HepG2 (cell line): ENCODE data around the gene FAM53B. TPM values are rescaled to one million over a fixed set of nuclear protein-coding genes. Genes with fewer than 3 reads are reported as not detected.

Source experiments
- ATAC-seq: fragments of 200-7000 bp; cut with Tn5 transposase; 3 replicates; pipeline ENCODE4 v1.9.1; 2020; ENCODE audit warnings: mild to moderate bottlenecking, moderate library complexity
- BruUV-seq: library from RNA; stranded (reverse); fragments of 400-500 nt; replicated peaks from 2 replicates; lab custom pipeline; 2021; lab: Mats Ljungman, UMichigan
- CTCF ChIA-PET: fragments of 300-600 bp; formaldehyde crosslinking; extraction: SDS; loops from one replicate; lab custom pipeline; 2021; ENCODE audit warnings: low total read pairs, inconsistent platforms, low intra/inter-chr PET ratio; lab: Yijun Ruan, JAX
- POLR2A ChIA-PET: fragments of 350-600 bp; sonication (Branson Sonifier 250); formaldehyde crosslinking; loops from one replicate; lab custom pipeline; 2020; ENCODE audit warnings: antibody characterized with exemption, inconsistent platforms; lab: Yijun Ruan, JAX
- DNase-seq: peaks from one replicate; pipeline ENCODE4 v3.0.0-alpha.2; 2015; ENCODE audit warnings: low spot score
- FAIRE-seq: peaks from 3 replicates; lab custom pipeline; 2011; peaks lifted over from hg19 to GRCh38; lab: Jason Lieb, UNC
- H2AFZ ChIP-seq: one replicate; pipeline ENCODE4 v1.6.1; 2011; ENCODE audit warnings: low read length, inconsistent platforms
- H3K27ac ChIP-seq: fragments of 300-600 bp; 3 replicates; pipeline ENCODE4 v1.8.0; 2011; ENCODE audit warnings: mixed run types, mild to moderate bottlenecking, mixed read lengths, low read length, inconsistent platforms; ENCODE audit not compliant: insufficient read depth; ENCODE audit errors: extremely low read length
- H3K27me3 ChIP-seq, 2 experiments: fragments of 200-600 bp in 1 of 2; 2 replicates in 1 of 2; 3 replicates in 1 of 2; pipeline versions ENCODE4 v1.6.0 to v1.8.0; 2011; ENCODE audit warnings: low read length in 2 of 2, mild to moderate bottlenecking in 2 of 2, moderate library complexity in 2 of 2, inconsistent platforms in 1 of 2; ENCODE audit not compliant: insufficient read depth in 2 of 2, control insufficient read depth in 1 of 2
- H3K36me3 ChIP-seq, 2 experiments: fragments of 200-600 bp in 1 of 2; replicated peaks in 1 of 2; 2 replicates in 1 of 2; 3 replicates in 1 of 2; pipeline versions ENCODE4 v1.5.1 to v1.8.0; 2011; ENCODE audit warnings: low read length in 2 of 2, inconsistent platforms in 1 of 2; ENCODE audit not compliant: insufficient read depth in 2 of 2, control insufficient read depth in 1 of 2
- H3K4me1 ChIP-seq: 2 replicates; pipeline ENCODE4 v1.5.1; 2012; ENCODE audit warnings: low read length, inconsistent platforms; ENCODE audit not compliant: insufficient read depth
- H3K4me2 ChIP-seq: 2 replicates; pipeline ENCODE4 v1.6.0; 2011; ENCODE audit warnings: low read depth, low read length, inconsistent platforms
- H3K4me3 ChIP-seq, 3 experiments: fragments of 200-600 bp in 1 of 3; sonication (generic), shearing (Covaris generic) in 1 of 3; replicated peaks in 1 of 3; 2 replicates each; pipeline ENCODE4 v1.5.1; 2011 to 2016; ENCODE audit warnings: low read length in 3 of 3, inconsistent platforms in 2 of 3, low read depth in 2 of 3, mild to moderate bottlenecking in 2 of 3, control low read depth in 1 of 3, mixed read lengths in 1 of 3; ENCODE audit not compliant: insufficient read depth in 1 of 3
- H3K79me2 ChIP-seq: one replicate; pipeline ENCODE4 v1.6.1; 2011; ENCODE audit warnings: low read length, inconsistent platforms; ENCODE audit not compliant: insufficient read depth
- H3K9ac ChIP-seq: 2 replicates; pipeline ENCODE4 v1.6.0; 2011; ENCODE audit warnings: mild to moderate bottlenecking, low read depth, low read length, inconsistent platforms; ENCODE audit not compliant: insufficient read depth
- H3K9me3 ChIP-seq: 2 replicates; pipeline ENCODE4 v1.5.1; 2012; ENCODE audit warnings: mild to moderate bottlenecking, low read length
- H4K20me1 ChIP-seq: 2 replicates; pipeline ENCODE4 v1.6.0; 2011; ENCODE audit warnings: inconsistent platforms, mild to moderate bottlenecking, low read length, moderate library complexity; ENCODE audit not compliant: insufficient read depth
- REPIN1 ChIP-seq: sonication (generic); formaldehyde crosslinking; IDR thresholded peaks from 2 replicates; pipeline ENCODE4 v1.8.0; 2022; ENCODE audit warnings: missing genetic modification reagents, low read depth, mild to moderate bottlenecking, borderline replicate concordance
- ZFP41 ChIP-seq: sonication (generic); formaldehyde crosslinking; IDR thresholded peaks from 2 replicates; pipeline ENCODE4 v1.4.0; 2020; ENCODE audit warnings: mild to moderate bottlenecking, missing genetic modification reagents, borderline replicate concordance
- ZFP62 ChIP-seq: sonication (generic); formaldehyde crosslinking; IDR thresholded peaks from 2 replicates; pipeline ENCODE4 v1.4.0; 2020; ENCODE audit warnings: missing genetic modification reagents
- ZNF263 ChIP-seq: sonication (generic); formaldehyde crosslinking; IDR thresholded peaks from 2 replicates; pipeline ENCODE4 v1.4.0; 2020; ENCODE audit warnings: missing genetic modification reagents
- ZNF282 ChIP-seq: fragments of 450-650 bp; IDR thresholded peaks from 2 replicates; pipeline ENCODE4 v1.6.1; 2018; ENCODE audit not compliant: partially characterized antibody
- WGBS: methylation state at CpG from one replicate; pipeline ENCODE4 v1.1.6; 2017; ENCODE audit warnings: low lambda C conversion rate; 5-methylcytosine and 5-hydroxymethylcytosine counted together
- in situ Hi-C: cut with HindIII; loops from 2 replicates; pipeline ENCODE4 v1.10.0; 2017; ENCODE audit warnings: low pct_unique_long_range_greater_than_20kb; ENCODE audit not compliant: extremely low pct_ligation_motif_present
- intact Hi-C: fragments of 100-400 bp; cut with micrococcal nuclease; formaldehyde crosslinking; loops from one replicate; pipeline ENCODE4 v1.10.0; 2022; ENCODE audit not compliant: unreplicated experiment
- polyA plus RNA-seq, 8 experiments: library from polyadenylated mRNA; depleted of rRNA in 3 of 8; stranded (reverse) in 7 of 8; unstranded in 1 of 8; fragments of >200 nt; fragmentation: Illumina TruSeq in 4 of 8; extraction: Trizol in 4 of 8; gene quantifications; 2 replicates each; pipeline versions ENCODE4 v1.2.1 to v1.2.3, GENCODE V29; 2011 to 2016; ENCODE audit warnings: low read depth in 4 of 8, missing spikeins in 1 of 8, mixed read lengths in 1 of 8; ENCODE audit not compliant: insufficient read depth in 1 of 8
- total RNA-seq, 5 experiments: library from RNA; depleted of rRNA; stranded (reverse); fragments of >200 nt; fragmentation: Illumina TruSeq; extraction: Trizol; gene quantifications; 2 replicates each; pipeline ENCODE4 v1.2.3, GENCODE V29; 2016; ENCODE audit warnings: low read depth in 1 of 5

Gene FAM53B
- total and polyA plus RNA-seq, 2 of the 13 experiments (the other 11 are each of a cell fraction or from before 2014, with no cell fraction given) = 6.4 to 19.3 TPM

GRCh38 chr10:124701881-124702656, 42.1 kb downstream of the FAM53B start:
- Histone ChIP-seq H3K36me3 (peaks cover 9 to 58% of the 10 kb centered on the region in 2 experiments), H2AFZ (no peak overlapping the region), H3K4me2 (no peak overlapping the region), H3K27me3 (no peaks in the 10 kb centered on the region), H4K20me1 (0 out of 2 replicates have a peak, but pooled peaks cover 2% of the 10 kb centered on the region), H3K9ac (no peak overlapping the region), H3K9me3 (no peaks in the 10 kb centered on the region), H3K79me2 (no peaks in the 10 kb centered on the region), H3K4me3 (no peak overlapping the region), H3K27ac (no peak overlapping the region), H3K4me1 (peaks cover 2% of the 10 kb centered on the region)
- in situ Hi-C loops (no loop called here), intact Hi-C loops (no loop called here)
- POLR2A ChIA-PET = no interaction called here
- CTCF ChIA-PET = no interaction called here
- 94% methylated on average over 11 of the region's 13 CpGs for WGBS
- DNase-seq = no peak
- TF ChIP-seq ZFP62 (CRISPR knock-in tag) = no peak
- no peak for TF ChIP-seq REPIN1 (CRISPR knock-in tag)
- TF ChIP-seq ZFP41 (CRISPR knock-in tag) = no peak
- FAIRE-seq = no peak
- no peak for ATAC-seq
- BruUV-seq = no TSS peak

DNA sequence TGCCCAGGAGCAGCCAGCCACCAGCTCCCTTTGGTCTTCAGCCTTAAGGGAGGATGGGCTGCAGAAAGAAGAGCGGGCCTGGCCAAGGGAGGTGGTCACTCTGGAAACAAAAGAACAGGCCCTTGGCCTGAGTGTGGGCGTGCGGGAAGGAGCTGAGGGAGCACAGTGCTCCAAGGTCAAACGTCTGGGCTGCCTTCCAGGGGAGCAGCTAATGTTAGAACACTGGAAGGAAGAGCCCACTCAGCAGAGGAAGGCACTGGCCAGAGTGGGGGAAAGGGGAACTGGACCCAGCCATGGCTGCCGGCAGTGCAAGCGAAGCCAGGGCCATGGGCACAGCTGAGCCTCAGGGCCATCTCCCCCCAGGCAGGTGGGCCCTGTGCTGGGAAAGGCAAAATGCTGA, 42.7 kb downstream of the FAM53B start:
- no peaks in the 10 kb centered on the region for H3K27me3 ChIP-seq
- in situ Hi-C loops (no loop called here), intact Hi-C loops (no loop called here)
- no peaks in the 10 kb centered on the region for H3K9me3 ChIP-seq
- WGBS = 89% methylated on average over 5 of the region's 6 CpGs
- no peaks in the 10 kb centered on the region for H3K4me1 ChIP-seq
- no peak overlapping the region for H2AFZ ChIP-seq
- no peak overlapping the region for H3K27ac ChIP-seq
- ChIA-PET CTCF (no interaction called here), POLR2A (no interaction called here)
- FAIRE-seq = no peak
- peaks cover 10 to 53% of the 10 kb centered on the region in 2 experiments for H3K36me3 ChIP-seq
- H3K4me2 ChIP-seq = no peak overlapping the region
- H3K79me2 ChIP-seq = no peaks in the 10 kb centered on the region
- ATAC-seq = no peak
- BruUV-seq = no TSS peak
- 0 out of 2 replicates have a peak, but pooled peaks cover 2% of the 10 kb centered on the region for H4K20me1 ChIP-seq
- no peak overlapping the region for H3K4me3 ChIP-seq
- no peak overlapping the region for H3K9ac ChIP-seq
- no peak for DNase-seq
- TF ChIP-seq ZNF263 (CRISPR knock-in tag) = peak; percentile 59; the same call in 1 of the 2 replicates
- no peak for TF ChIP-seq ZNF282
